Liver (tissue), 9 donors: ENCODE measurements around the gene DLEC1. TPM values are rescaled to one million over a fixed set of nuclear protein-coding genes. Genes with fewer than 3 reads are reported as not detected.

Source experiments
- DNase-seq: peaks from one replicate; pipeline ENCODE4 v3.0.0-alpha.2; 2017; ENCODE audit warnings: low spot score
- H3K27ac ChIP-seq, 2 donors: one replicate each; pipeline ENCODE4 v1.7.0; 2013; ENCODE audit warnings: inconsistent platforms in 2 of 2, low read length in 2 of 2, control low read depth in 1 of 2, low read depth in 1 of 2, mild to moderate bottlenecking in 1 of 2
- H3K27me3 ChIP-seq, 4 donors: one replicate each; pipeline versions ENCODE4 v1.6.1 to v1.7.0; 2013; ENCODE audit warnings: low read length in 3 of 4, inconsistent platforms in 1 of 4, mild to moderate bottlenecking in 1 of 4, moderate library complexity in 1 of 4; ENCODE audit not compliant: control insufficient read depth in 4 of 4, insufficient read depth in 4 of 4
- H3K36me3 ChIP-seq, 4 donors: one replicate each; pipeline versions ENCODE4 v1.6.1 to v1.7.0; 2013; ENCODE audit warnings: low read length in 3 of 4, mild to moderate bottlenecking in 3 of 4, low read depth in 1 of 4, moderate library complexity in 1 of 4; ENCODE audit not compliant: control insufficient read depth in 4 of 4, insufficient read depth in 3 of 4
- H3K4me1 ChIP-seq, 4 donors: one replicate each; pipeline versions ENCODE4 v1.6.1 to v1.7.0; 2013; ENCODE audit warnings: low read length in 3 of 4, mild to moderate bottlenecking in 3 of 4, moderate library complexity in 1 of 4; ENCODE audit not compliant: control insufficient read depth in 4 of 4, insufficient read depth in 4 of 4
- H3K4me3 ChIP-seq, 3 donors: one replicate each; pipeline versions ENCODE4 v1.6.1 to v1.7.0; 2013; ENCODE audit warnings: low read length in 3 of 3, control low read depth in 1 of 3, low read depth in 1 of 3, mild to moderate bottlenecking in 1 of 3
- H3K9ac ChIP-seq, 2 donors: one replicate each; pipeline ENCODE4 v1.7.0; 2013; ENCODE audit warnings: low read length in 2 of 2, mild to moderate bottlenecking in 2 of 2, moderate library complexity in 2 of 2, control low read depth in 1 of 2, low read depth in 1 of 2
- H3K9me3 ChIP-seq, 4 donors: one replicate each; pipeline versions ENCODE4 v1.6.1 to v1.7.0; 2013; ENCODE audit warnings: low read length in 3 of 4; ENCODE audit not compliant: control insufficient read depth in 4 of 4
- EGR1 ChIP-seq, 2 donors: IDR thresholded peaks; 2 replicates each; pipeline ENCODE4 v1.6.1; 2016 to 2018; ENCODE audit warnings: antibody characterized with exemption in 2 of 2, low read depth in 2 of 2
- FOXA1 ChIP-seq: IDR thresholded peaks from 2 replicates; pipeline ENCODE4 v1.6.1; 2016; ENCODE audit warnings: antibody characterized with exemption
- FOXA2 ChIP-seq: IDR thresholded peaks from 2 replicates; pipeline ENCODE4 v1.6.1; 2016; ENCODE audit warnings: antibody characterized with exemption
- GABPA ChIP-seq, 2 donors: IDR thresholded peaks in 1 of 2; conservative IDR thresholded peaks in 1 of 2; 2 replicates each; pipeline ENCODE4 v1.6.1; 2016; ENCODE audit warnings: antibody characterized with exemption in 2 of 2, mild to moderate bottlenecking in 1 of 2, moderate library complexity in 1 of 2
- HNF4A ChIP-seq, 2 donors: conservative IDR thresholded peaks; 2 replicates each; pipeline ENCODE4 v1.6.1; 2016; ENCODE audit warnings: antibody characterized with exemption in 2 of 2, mild to moderate bottlenecking in 2 of 2
- HNF4G ChIP-seq: IDR thresholded peaks from 2 replicates; pipeline ENCODE4 v1.6.1; 2016; ENCODE audit warnings: antibody characterized with exemption
- JUND ChIP-seq, 2 donors: IDR thresholded peaks; 2 replicates each; pipeline ENCODE4 v1.6.1; 2016; ENCODE audit warnings: antibody characterized with exemption in 2 of 2
- NR2F2 ChIP-seq: IDR thresholded peaks from 2 replicates; pipeline ENCODE4 v1.6.1; 2016; ENCODE audit warnings: antibody characterized with exemption
- RAD21 ChIP-seq, 2 donors: IDR thresholded peaks; 2 replicates each; pipeline ENCODE4 v1.6.1; 2016; ENCODE audit warnings: antibody characterized with exemption in 2 of 2, mild to moderate bottlenecking in 2 of 2
- RXRA ChIP-seq, 2 donors: IDR thresholded peaks; 2 replicates each; pipeline ENCODE4 v1.6.1; 2017 to 2018; ENCODE audit warnings: antibody characterized with exemption in 2 of 2, mild to moderate bottlenecking in 1 of 2
- TAF1 ChIP-seq: conservative IDR thresholded peaks from 2 replicates; pipeline ENCODE4 v1.6.1; 2016; ENCODE audit warnings: antibody characterized with exemption, mild to moderate bottlenecking
- YY1 ChIP-seq: IDR thresholded peaks from 2 replicates; pipeline ENCODE4 v1.6.1; 2016; ENCODE audit warnings: antibody characterized with exemption, mild to moderate bottlenecking
- WGBS: extraction: QIAGEN DNeasy Blood & Tissue Kit; methylation state at CpG from one replicate; pipeline ENCODE4 v1.1.7; 2013; 5-methylcytosine and 5-hydroxymethylcytosine counted together
- polyA plus RNA-seq, 2 donors: library from polyadenylated mRNA; stranded (reverse) in 1 of 2; unstranded in 1 of 2; fragments of 200-250 nt in 1 of 2; fragments of >200 nt in 1 of 2; fragmentation: Nextera tagmentation in 1 of 2; extraction: Ambion mirVana in 1 of 2; gene quantifications; one replicate each; pipeline versions ENCODE4 v1.2.1 to v1.2.3, GENCODE V29; 2013 to 2015
- total RNA-seq, 2 donors: library from RNA; depleted of rRNA; stranded (reverse); fragments of >200 nt; gene quantifications; one replicate each; pipeline ENCODE4 v1.2.3, GENCODE V29; 2014
- TF ChIP-seq, protein P1 (sequence below): IDR thresholded peaks from 2 replicates; pipeline ENCODE4 v1.6.1; 2016; ENCODE audit warnings: antibody characterized with exemption, mild to moderate bottlenecking
- TF ChIP-seq, protein P2 (sequence below): IDR thresholded peaks from 2 replicates; pipeline ENCODE4 v1.6.1; 2016; ENCODE audit warnings: antibody characterized with exemption
- TF ChIP-seq, protein P3 (sequence below): fragments of 150-350 bp; IDR thresholded peaks from 2 replicates; pipeline ENCODE4 v1.5.1; 2017; ENCODE audit warnings: improper control_type of control experiment, low read depth, low read length; ENCODE audit not compliant: missing input control
- donor health status: healthy.
- donor health status: healthy.
- donor health status: healthy.
- donor health status: healthy.
- donor health status: healthy.

Gene DLEC1
- total and polyA plus RNA-seq, 4 donors = 0.09 to 0.63 (median 0.30) TPM

DNA sequence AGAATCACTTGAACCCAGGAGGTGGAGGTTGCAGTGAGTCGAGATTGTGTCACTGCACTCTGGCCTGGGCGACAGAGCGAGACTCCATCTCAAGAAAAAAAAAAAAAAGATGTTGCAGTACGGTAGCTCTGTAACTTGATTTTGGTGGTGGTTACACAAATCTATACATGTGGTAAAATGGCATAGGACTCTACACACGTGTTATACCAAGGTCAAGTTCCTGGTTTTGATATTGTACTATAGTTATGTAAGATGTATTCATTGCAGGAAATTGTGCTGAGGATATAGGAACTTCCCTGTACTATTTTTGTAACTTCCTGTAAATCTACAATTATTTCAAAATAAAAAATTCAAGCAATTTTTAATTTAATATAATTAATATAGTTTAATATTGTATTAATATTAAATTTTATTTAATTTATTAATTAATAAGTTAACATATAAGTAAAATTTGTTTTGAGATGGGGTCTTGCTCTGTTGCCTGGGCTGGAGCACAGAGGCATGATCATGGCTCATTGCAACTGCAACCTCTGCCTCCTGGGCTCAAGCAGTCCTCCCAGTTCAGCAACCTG lies 109.4 kb downstream of the DLEC1 start (continued):
- TF ChIP-seq, protein P1, sequence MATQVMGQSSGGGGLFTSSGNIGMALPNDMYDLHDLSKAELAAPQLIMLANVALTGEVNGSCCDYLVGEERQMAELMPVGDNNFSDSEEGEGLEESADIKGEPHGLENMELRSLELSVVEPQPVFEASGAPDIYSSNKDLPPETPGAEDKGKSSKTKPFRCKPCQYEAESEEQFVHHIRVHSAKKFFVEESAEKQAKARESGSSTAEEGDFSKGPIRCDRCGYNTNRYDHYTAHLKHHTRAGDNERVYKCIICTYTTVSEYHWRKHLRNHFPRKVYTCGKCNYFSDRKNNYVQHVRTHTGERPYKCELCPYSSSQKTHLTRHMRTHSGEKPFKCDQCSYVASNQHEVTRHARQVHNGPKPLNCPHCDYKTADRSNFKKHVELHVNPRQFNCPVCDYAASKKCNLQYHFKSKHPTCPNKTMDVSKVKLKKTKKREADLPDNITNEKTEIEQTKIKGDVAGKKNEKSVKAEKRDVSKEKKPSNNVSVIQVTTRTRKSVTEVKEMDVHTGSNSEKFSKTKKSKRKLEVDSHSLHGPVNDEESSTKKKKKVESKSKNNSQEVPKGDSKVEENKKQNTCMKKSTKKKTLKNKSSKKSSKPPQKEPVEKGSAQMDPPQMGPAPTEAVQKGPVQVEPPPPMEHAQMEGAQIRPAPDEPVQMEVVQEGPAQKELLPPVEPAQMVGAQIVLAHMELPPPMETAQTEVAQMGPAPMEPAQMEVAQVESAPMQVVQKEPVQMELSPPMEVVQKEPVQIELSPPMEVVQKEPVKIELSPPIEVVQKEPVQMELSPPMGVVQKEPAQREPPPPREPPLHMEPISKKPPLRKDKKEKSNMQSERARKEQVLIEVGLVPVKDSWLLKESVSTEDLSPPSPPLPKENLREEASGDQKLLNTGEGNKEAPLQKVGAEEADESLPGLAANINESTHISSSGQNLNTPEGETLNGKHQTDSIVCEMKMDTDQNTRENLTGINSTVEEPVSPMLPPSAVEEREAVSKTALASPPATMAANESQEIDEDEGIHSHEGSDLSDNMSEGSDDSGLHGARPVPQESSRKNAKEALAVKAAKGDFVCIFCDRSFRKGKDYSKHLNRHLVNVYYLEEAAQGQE = no peak

DNA sequence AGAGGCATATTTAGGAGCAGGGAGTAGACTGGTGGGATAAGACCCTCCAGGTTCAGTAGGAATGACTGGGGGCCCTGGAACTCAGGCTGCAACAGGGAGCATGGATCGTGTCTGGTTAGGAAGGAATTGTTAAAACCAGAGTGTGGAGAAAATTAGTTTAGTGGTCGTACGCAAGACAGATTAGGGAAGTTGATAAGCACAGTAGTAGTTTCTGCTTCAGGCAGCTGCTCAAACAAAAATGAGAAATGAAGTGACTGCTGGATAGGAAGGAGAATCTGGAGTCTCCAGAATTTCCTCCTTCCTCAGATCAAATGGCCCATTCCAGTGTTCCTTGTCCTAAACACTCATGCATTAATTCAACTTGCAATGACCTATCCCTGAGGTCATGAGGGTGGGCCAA lies 110.7 kb downstream of the DLEC1 start:
- H3K9ac ChIP-seq = no peak overlapping the region
- no peak for DNase-seq
- no peak for TF ChIP-seq NR2F2
- no peak for TF ChIP-seq FOXA1
- WGBS = 62% methylated on average over 3 of the region's 3 CpGs
- no peaks in the 10 kb centered on the region for H3K36me3 ChIP-seq
- peaks cover 0 to 5% (median 2%) of the 10 kb centered on the region in 4 donors for H3K9me3 ChIP-seq
- H3K4me3 ChIP-seq = no peak overlapping the region
- H3K4me1 ChIP-seq = no peaks in the 10 kb centered on the region
- H3K27ac ChIP-seq = no peak overlapping the region
- H3K27me3 ChIP-seq = no peaks in the 10 kb centered on the region

DNA sequence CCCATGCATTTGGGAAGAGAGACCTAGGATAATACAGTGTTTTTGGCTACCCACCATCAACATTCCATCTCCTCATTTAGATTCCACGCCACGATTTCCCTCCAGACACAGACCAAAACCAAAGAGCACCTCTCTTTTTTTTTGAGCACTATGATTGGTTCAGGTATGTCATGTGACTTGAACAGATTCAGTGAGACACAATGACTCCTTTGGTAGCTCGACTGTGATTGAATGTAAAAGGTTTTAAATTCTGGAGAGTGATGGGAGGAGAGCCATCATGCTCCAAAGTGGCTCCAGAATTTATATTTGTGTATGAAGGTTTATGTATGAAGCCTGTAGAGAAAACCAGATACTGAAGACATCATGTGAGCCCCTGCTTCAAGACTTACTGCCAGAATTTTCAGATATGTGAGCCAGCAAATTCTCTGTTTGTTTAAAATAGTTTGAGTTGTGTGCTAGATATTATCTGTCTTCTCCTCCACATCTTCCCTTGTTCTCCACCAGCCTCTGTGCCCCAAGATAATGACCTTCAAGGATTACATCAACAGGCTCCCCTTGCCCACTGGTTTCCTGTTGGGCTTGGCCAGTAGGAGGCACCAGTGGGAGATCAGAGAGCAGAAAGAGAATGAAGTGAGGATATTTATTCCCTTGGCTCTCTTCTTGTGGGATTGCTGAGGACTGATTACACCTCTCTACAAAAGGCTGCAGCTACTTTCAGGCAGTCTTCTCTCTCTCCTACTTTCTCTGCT lies 111.9 kb downstream of the DLEC1 start:
- no peaks in the 10 kb centered on the region for H3K27me3 ChIP-seq
- no peaks in the 10 kb centered on the region for H3K36me3 ChIP-seq
- H3K9ac ChIP-seq = no peak overlapping the region
- H3K27ac ChIP-seq = peak overlapping the region in 1 of 2 donors; percentile 19
- 88% methylated on average over 3 of the region's 3 CpGs for WGBS
- H3K4me3 ChIP-seq = no peak overlapping the region
- H3K9me3 ChIP-seq = peaks cover 0 to 4% (median 2%) of the 10 kb centered on the region in 4 donors
- TF ChIP-seq, protein P2, sequence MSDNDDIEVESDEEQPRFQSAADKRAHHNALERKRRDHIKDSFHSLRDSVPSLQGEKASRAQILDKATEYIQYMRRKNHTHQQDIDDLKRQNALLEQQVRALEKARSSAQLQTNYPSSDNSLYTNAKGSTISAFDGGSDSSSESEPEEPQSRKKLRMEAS = no peak
- TF ChIP-seq EGR1 (IDR thresholded peaks at IDR 0.05; ENCODE audit: low read depth in 2 of 2) = no peak
- TF ChIP-seq, protein P3, sequence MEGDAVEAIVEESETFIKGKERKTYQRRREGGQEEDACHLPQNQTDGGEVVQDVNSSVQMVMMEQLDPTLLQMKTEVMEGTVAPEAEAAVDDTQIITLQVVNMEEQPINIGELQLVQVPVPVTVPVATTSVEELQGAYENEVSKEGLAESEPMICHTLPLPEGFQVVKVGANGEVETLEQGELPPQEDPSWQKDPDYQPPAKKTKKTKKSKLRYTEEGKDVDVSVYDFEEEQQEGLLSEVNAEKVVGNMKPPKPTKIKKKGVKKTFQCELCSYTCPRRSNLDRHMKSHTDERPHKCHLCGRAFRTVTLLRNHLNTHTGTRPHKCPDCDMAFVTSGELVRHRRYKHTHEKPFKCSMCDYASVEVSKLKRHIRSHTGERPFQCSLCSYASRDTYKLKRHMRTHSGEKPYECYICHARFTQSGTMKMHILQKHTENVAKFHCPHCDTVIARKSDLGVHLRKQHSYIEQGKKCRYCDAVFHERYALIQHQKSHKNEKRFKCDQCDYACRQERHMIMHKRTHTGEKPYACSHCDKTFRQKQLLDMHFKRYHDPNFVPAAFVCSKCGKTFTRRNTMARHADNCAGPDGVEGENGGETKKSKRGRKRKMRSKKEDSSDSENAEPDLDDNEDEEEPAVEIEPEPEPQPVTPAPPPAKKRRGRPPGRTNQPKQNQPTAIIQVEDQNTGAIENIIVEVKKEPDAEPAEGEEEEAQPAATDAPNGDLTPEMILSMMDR = no peak
- DNase-seq = no peak
- no peaks in the 10 kb centered on the region for H3K4me1 ChIP-seq

DNA sequence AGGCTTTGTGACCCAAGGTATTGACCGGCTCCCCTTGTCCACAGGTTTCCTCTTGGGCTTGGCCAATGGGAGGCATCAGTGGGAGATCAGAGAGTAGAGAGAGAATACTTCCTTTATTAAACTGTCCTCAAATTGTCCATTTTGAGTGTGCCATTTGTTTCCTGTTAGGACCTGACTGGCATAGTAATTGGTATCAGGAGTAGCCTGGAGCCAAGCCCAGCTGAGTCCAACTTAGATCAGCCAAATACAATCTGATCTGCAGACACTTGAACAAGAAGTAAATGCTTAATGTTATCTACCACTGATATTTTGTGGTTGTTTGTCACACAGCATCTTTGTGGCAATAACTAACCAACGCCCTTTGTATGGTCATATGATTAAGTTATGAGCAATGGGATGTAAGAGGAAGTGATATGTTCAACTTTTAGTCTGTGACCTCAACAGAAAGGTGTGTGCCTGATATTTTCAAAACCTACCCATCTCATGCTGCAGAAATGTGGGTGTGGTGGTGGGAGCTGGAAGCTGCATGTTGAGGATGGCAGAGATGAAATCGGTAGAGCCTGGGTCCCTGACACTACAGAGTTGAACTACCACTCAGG lies 112.8 kb downstream of the DLEC1 start:
- WGBS = 88% methylated on average over 3 of the region's 3 CpGs
- Histone ChIP-seq H3K4me1 (no peaks in the 10 kb centered on the region), H3K27ac (peak overlapping the region in 1 of 2 donors; percentile 19), H3K9me3 (no peaks in the 10 kb centered on the region), H3K9ac (no peak overlapping the region), H3K4me3 (no peak overlapping the region), H3K27me3 (no peaks in the 10 kb centered on the region), H3K36me3 (no peaks in the 10 kb centered on the region)
- no peak for DNase-seq
- no peak for TF ChIP-seq HNF4G
- TF ChIP-seq RXRA (IDR thresholded peaks at IDR 0.05) = no peak
- TF ChIP-seq, protein P3 = no peak
- TF ChIP-seq TAF1 = no peak
- TF ChIP-seq JUND (IDR thresholded peaks at IDR 0.05) = no peak
- no peak for TF ChIP-seq RAD21 (IDR thresholded peaks at IDR 0.05)
- TF ChIP-seq EGR1 (IDR thresholded peaks at IDR 0.05; ENCODE audit: low read depth in 2 of 2) = no peak
- no peak for TF ChIP-seq NR2F2
- no peak for TF ChIP-seq GABPA (IDR thresholded peaks at IDR 0.05 in 1 of 2, conservative IDR thresholded peaks at IDR 0.05 in 1 of 2)
- TF ChIP-seq YY1 = no peak
- TF ChIP-seq FOXA2 = no peak
- TF ChIP-seq HNF4A (conservative IDR thresholded peaks at IDR 0.05) = no peak
